ENCODE results near the gene NKAIN1.

NKAIN1 gene

GRCh38 chr1:31152181-31152795 lies 87.4 kb downstream of the NKAIN1 start:
- H3K4me3 ChIP-seq (ENCODE audit: low read depth, low read length), result no peak overlapping the region
- no peak for TF ChIP-seq CTCF (IDR thresholded peaks at IDR 0.05; ENCODE audit: control insufficient read depth, extremely low read depth, insufficient read depth)
- DNase-seq (ENCODE audit: low read depth), result no peak

DNA sequence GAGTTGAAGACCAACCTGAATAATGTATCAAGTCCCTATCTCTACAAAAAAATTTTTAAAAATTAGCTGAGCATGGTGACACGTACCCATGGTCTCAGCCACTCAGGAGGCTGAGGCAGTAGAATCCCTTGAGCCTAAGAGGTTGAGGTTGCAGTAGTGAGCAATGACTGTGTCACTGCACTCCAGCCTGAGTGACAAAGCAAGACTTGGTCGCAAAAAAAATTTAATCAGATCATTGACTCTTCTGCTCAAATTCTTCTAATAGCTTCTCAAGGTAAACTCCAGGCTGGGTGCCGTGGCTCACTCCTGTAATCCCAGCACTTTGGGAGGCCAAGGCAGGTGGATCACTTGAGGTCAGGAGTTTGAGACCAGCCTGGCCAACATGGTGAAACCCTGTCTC lies 88.3 kb downstream of the NKAIN1 start:
- no peak for TF ChIP-seq CTCF (IDR thresholded peaks at IDR 0.05; ENCODE audit: control insufficient read depth, extremely low read depth, insufficient read depth)
- no peak overlapping the region for H3K4me3 ChIP-seq (ENCODE audit: low read depth, low read length)
- DNase-seq (ENCODE audit: low read depth), result no peak

- no peak for DNase-seq (ENCODE audit: low read depth)
- no peak for TF ChIP-seq CTCF (IDR thresholded peaks at IDR 0.05; ENCODE audit: control insufficient read depth, extremely low read depth, insufficient read depth)
- H3K4me3 ChIP-seq (ENCODE audit: low read depth, low read length), result no peak overlapping the region
Measured at GRCh38 chr1:31148409-31148808, 91.3 kb downstream of the NKAIN1 start.

GRCh38 chr1:31145648-31146047 lies 94.0 kb downstream of the NKAIN1 start:
- no peak overlapping the region for H3K4me3 ChIP-seq (ENCODE audit: low read depth, low read length)
- no peak for DNase-seq (ENCODE audit: low read depth)
- TF ChIP-seq CTCF (IDR thresholded peaks at IDR 0.05; ENCODE audit: control insufficient read depth, extremely low read depth, insufficient read depth), result no peak

- no peak for TF ChIP-seq CTCF (IDR thresholded peaks at IDR 0.05; ENCODE audit: control insufficient read depth, extremely low read depth, insufficient read depth)
- H3K4me3 ChIP-seq (ENCODE audit: low read depth, low read length), result no peak overlapping the region
- no peak for DNase-seq (ENCODE audit: low read depth)
Measured at GRCh38 chr1:31144442-31144841, 95.2 kb downstream of the NKAIN1 start.

GRCh38 chr1:31143455-31143854 lies 96.2 kb downstream of the NKAIN1 start:
- no peak for TF ChIP-seq CTCF (IDR thresholded peaks at IDR 0.05; ENCODE audit: control insufficient read depth, extremely low read depth, insufficient read depth)
- H3K4me3 ChIP-seq (ENCODE audit: low read depth, low read length), result no peak overlapping the region
- no peak for DNase-seq (ENCODE audit: low read depth)

- TF ChIP-seq CTCF (IDR thresholded peaks at IDR 0.05; ENCODE audit: control insufficient read depth, extremely low read depth, insufficient read depth), result no peak
- DNase-seq (ENCODE audit: low read depth), result no peak
- H3K4me3 ChIP-seq (ENCODE audit: low read depth, low read length), result no peak overlapping the region
Measured at GRCh38 chr1:31142406-31142805, 97.3 kb downstream of the NKAIN1 start.

Measured in LNCaP clone FGC (cell line).